ENCODE data around the gene DIS3L.
"Not testable (repeated sequence)": the region's sequence is repeated elsewhere in the genome, so short reads cannot be mapped to it uniquely, and the experiment has no call there.

DIS3L gene

GRCh38 chr15:66312144-66312543, 18.8 kb downstream of the DIS3L start:
- DNase-seq = no peak

- no peak for DNase-seq
Measured at GRCh38 chr15:66323312-66323928, 30.1 kb downstream of the DIS3L start.

GRCh38 chr15:66326051-66326450, 32.7 kb downstream of the DIS3L start:
- DNase-seq = no peak

- DNase-seq = no peak
Measured at GRCh38 chr15:66327736-66328135, 34.4 kb downstream of the DIS3L start.

- no peak for DNase-seq
Measured at GRCh38 chr15:66328771-66329170, 35.4 kb downstream of the DIS3L start.

GRCh38 chr15:66348530-66348929, 55.2 kb downstream of the DIS3L start:
- DNase-seq = not testable (repeated sequence)

GRCh38 chr15:66356077-66356358, 62.6 kb downstream of the DIS3L start:
- no peak for DNase-seq

GRCh38 chr15:66356359-66357236, 63.2 kb downstream of the DIS3L start, which contains the start of gene TIPIN:
TIPIN (minus strand) TSS chr15:66356685; CDS start chr15:66352947, 3,738 bp downstream.
- peak; percentile 95 to 98 (median 97) for DNase-seq

GRCh38 chr15:66359740-66360139, 66.4 kb downstream of the DIS3L start:
- no peak for DNase-seq

GRCh38 chr15:66361745-66362460, 68.5 kb downstream of the DIS3L start:
- not testable (repeated sequence) for DNase-seq

GRCh38 chr15:66362776-66363175, 69.4 kb downstream of the DIS3L start:
- DNase-seq = no peak

- no peak for DNase-seq
Measured at GRCh38 chr15:66364944-66365528, 71.7 kb downstream of the DIS3L start.

- DNase-seq = peak in 1 of 5 donors; percentile 84
Measured at GRCh38 chr15:66369773-66370651, 76.6 kb downstream of the DIS3L start.

- DNase-seq = no peak
Measured at GRCh38 chr15:66374179-66374578, 80.8 kb downstream of the DIS3L start.

- no peak for DNase-seq
Measured at GRCh38 chr15:66378814-66379430, 85.6 kb downstream of the DIS3L start.

- DNase-seq = not testable (repeated sequence)
Measured at GRCh38 chr15:66381376-66381775, 88.0 kb downstream of the DIS3L start.
